HFFc6 (cell line): Measurements from ENCODE around the gene HELZ. TPM values are rescaled to one million over a fixed set of nuclear protein-coding genes. Genes with fewer than 3 reads are reported as not detected.

Source experiments
- DNase-seq: peaks from one replicate; pipeline ENCODE4 v3.0.0-alpha.2; 2018
- H3K27ac Mint-ChIP-seq: 2 replicates; pipeline ENCODE4 v1.8.0; 2020; ENCODE audit warnings: mild to moderate bottlenecking, mixed read lengths
- H3K27me3 Mint-ChIP-seq: 2 replicates; pipeline ENCODE4 v1.8.0; 2021; ENCODE audit warnings: mild to moderate bottlenecking, moderate library complexity, mixed read lengths; ENCODE audit not compliant: insufficient read depth
- H3K36me3 Mint-ChIP-seq: 2 replicates; pipeline ENCODE4 v1.8.0; 2021; ENCODE audit warnings: low read depth, mixed read lengths
- H3K4me1 Mint-ChIP-seq: 2 replicates; pipeline ENCODE4 v1.8.0; 2020; ENCODE audit warnings: low read depth, mixed read lengths
- H3K4me3 Mint-ChIP-seq: 2 replicates; pipeline ENCODE4 v1.8.0; 2020; ENCODE audit warnings: mild to moderate bottlenecking, moderate library complexity, mixed read lengths
- H3K9me3 Mint-ChIP-seq: 2 replicates; pipeline ENCODE4 v1.8.0; 2020; ENCODE audit warnings: mild to moderate bottlenecking, mixed read lengths
- CTCF ChIP-seq: fragments of 200-600 bp; sonication (generic); IDR thresholded peaks from 2 replicates; pipeline ENCODE4 v1.5.0; 2021; ENCODE audit warnings: antibody characterized with exemption, mild to moderate bottlenecking
- total RNA-seq, 6 experiments: library from RNA; stranded (reverse); fragmentation: NEBNext Ultra II Directional; extraction: Animal tissue kit (Norgen Biotek cat#: 25700); gene quantifications; 2 replicates in 1 of 6; 3 replicates in 5 of 6; pipeline ENCODE4 v1.2.3, GENCODE V29; 2021

Gene HELZ
- total RNA-seq, 6 experiments from 2014 or later, result 36.0 to 46.2 (median 38.4) TPM

GRCh38 chr17:67280279-67280678 lies 35.3 kb upstream of the HELZ start:
- H3K4me3 Mint-ChIP-seq, result no peak overlapping the region
- no peaks in the 10 kb centered on the region for H3K36me3 Mint-ChIP-seq
- no peak overlapping the region for H3K27ac Mint-ChIP-seq
- DNase-seq, result no peak
- H3K27me3 Mint-ChIP-seq, result no peaks in the 10 kb centered on the region; the same call in none of the 2 replicates
- H3K4me1 Mint-ChIP-seq, result peaks cover 13% of the 10 kb centered on the region; the same call in 1 of the 2 replicates
- no peaks in the 10 kb centered on the region for H3K9me3 Mint-ChIP-seq
- TF ChIP-seq CTCF, result no peak

GRCh38 chr17:67279115-67279514 lies 34.1 kb upstream of the HELZ start:
- Mint-ChIP-seq H3K9me3 (no peaks in the 10 kb centered on the region), H3K4me1 (peaks cover 13% of the 10 kb centered on the region; the same call in 1 of the 2 replicates), H3K36me3 (no peaks in the 10 kb centered on the region), H3K27ac (no peak overlapping the region), H3K4me3 (no peak overlapping the region; the same call in 1 of the 2 replicates), H3K27me3 (no peaks in the 10 kb centered on the region; the same call in none of the 2 replicates)
- no peak for DNase-seq
- TF ChIP-seq CTCF, result no peak

GRCh38 chr17:67278363-67278762 lies 33.4 kb upstream of the HELZ start:
- H3K27me3 Mint-ChIP-seq, result no peaks in the 10 kb centered on the region; the same call in none of the 2 replicates
- H3K4me3 Mint-ChIP-seq, result no peak overlapping the region
- H3K27ac Mint-ChIP-seq, result no peak overlapping the region
- no peak for TF ChIP-seq CTCF
- DNase-seq, result no peak
- H3K36me3 Mint-ChIP-seq, result no peaks in the 10 kb centered on the region
- H3K4me1 Mint-ChIP-seq, result peaks cover 6% of the 10 kb centered on the region; the same call in 1 of the 2 replicates
- H3K9me3 Mint-ChIP-seq, result no peaks in the 10 kb centered on the region

- no peak overlapping the region for H3K4me3 Mint-ChIP-seq
- peaks cover 3% of the 10 kb centered on the region for H3K27me3 Mint-ChIP-seq
- H3K27ac Mint-ChIP-seq, result no peak overlapping the region
- no peaks in the 10 kb centered on the region for H3K36me3 Mint-ChIP-seq
- no peak for TF ChIP-seq CTCF
- no peak for DNase-seq
- no peaks in the 10 kb centered on the region for H3K4me1 Mint-ChIP-seq
- no peaks in the 10 kb centered on the region for H3K9me3 Mint-ChIP-seq
Measured at GRCh38 chr17:67276075-67276474, 31.1 kb upstream of the HELZ start.

- Mint-ChIP-seq H3K27ac (no peak overlapping the region), H3K9me3 (no peaks in the 10 kb centered on the region), H3K36me3 (no peaks in the 10 kb centered on the region), H3K27me3 (peaks cover 4% of the 10 kb centered on the region), H3K4me3 (no peak overlapping the region), H3K4me1 (no peaks in the 10 kb centered on the region)
- no peak for TF ChIP-seq CTCF
- no peak for DNase-seq
Measured at GRCh38 chr17:67274466-67274865, 29.5 kb upstream of the HELZ start.

- TF ChIP-seq CTCF, result no peak
- no peak overlapping the region for H3K27ac Mint-ChIP-seq
- H3K27me3 Mint-ChIP-seq, result peaks cover 4% of the 10 kb centered on the region
- no peaks in the 10 kb centered on the region for H3K36me3 Mint-ChIP-seq
- H3K4me1 Mint-ChIP-seq, result no peaks in the 10 kb centered on the region
- no peaks in the 10 kb centered on the region for H3K9me3 Mint-ChIP-seq
- no peak for DNase-seq
- no peak overlapping the region for H3K4me3 Mint-ChIP-seq
Measured at GRCh38 chr17:67273900-67274299, 28.9 kb upstream of the HELZ start.
